Kidney (tissue), 14 donors: ENCODE data around the gene GRIA1. TPM values are rescaled to one million over a fixed set of nuclear protein-coding genes. Genes with fewer than 3 reads are reported as not detected.

Source experiments
- DNase-seq, 5 donors: peaks; one replicate each; pipeline ENCODE4 v3.0.0-alpha.2; 2013 to 2020
- FAIRE-seq: peaks from 2 replicates; lab custom pipeline; 2012; peaks lifted over from hg19 to GRCh38; lab: Jason Lieb, UNC
- H3K27ac ChIP-seq, 2 donors: one replicate each; pipeline ENCODE4 v1.7.0; 2013; ENCODE audit warnings: low read depth in 2 of 2, low read length in 2 of 2, inconsistent platforms in 1 of 2
- H3K27me3 ChIP-seq: one replicate; pipeline ENCODE4 v1.7.1; 2013; ENCODE audit warnings: low read length, inconsistent platforms; ENCODE audit not compliant: control insufficient read depth, insufficient read depth
- H3K36me3 ChIP-seq, 3 donors: one replicate each; pipeline versions ENCODE4 v1.7.0 to v1.7.1; 2013; ENCODE audit warnings: low read length in 3 of 3, control low read depth in 1 of 3, inconsistent platforms in 1 of 3; ENCODE audit not compliant: insufficient read depth in 3 of 3, control insufficient read depth in 2 of 3
- H3K4me1 ChIP-seq, 3 donors: one replicate each; pipeline versions ENCODE4 v1.7.0 to v1.7.1; 2013; ENCODE audit warnings: low read length in 3 of 3, inconsistent platforms in 1 of 3, low read depth in 1 of 3; ENCODE audit not compliant: control insufficient read depth in 2 of 3, insufficient read depth in 2 of 3
- H3K4me3 ChIP-seq, 3 donors: one replicate each; pipeline versions ENCODE4 v1.7.0 to v1.8.1; 2013; ENCODE audit warnings: low read length in 3 of 3, control low read depth in 1 of 3, inconsistent platforms in 1 of 3
- H3K9ac ChIP-seq, 3 donors: one replicate each; pipeline versions ENCODE4 v1.7.0 to v1.7.1; 2013; ENCODE audit warnings: low read length in 3 of 3, control low read depth in 1 of 3, inconsistent platforms in 1 of 3
- H3K9me3 ChIP-seq, 3 donors: one replicate each; pipeline versions ENCODE4 v1.7.0 to v1.7.1; 2013; ENCODE audit warnings: low read length in 3 of 3, control low read depth in 1 of 3, inconsistent platforms in 1 of 3; ENCODE audit not compliant: control insufficient read depth in 2 of 3, insufficient read depth in 1 of 3
- intact Hi-C: fragments of 100-400 bp; cut with DNase I; formaldehyde crosslinking; loops from one replicate; pipeline ENCODE4 v1.11.1; 2022
- polyA plus RNA-seq: library from polyadenylated mRNA; stranded (reverse); fragments of 350-450 nt; fragmentation: Illumina TruSeq; extraction: RNeasy Lipid Tissue Mini Kit (QIAGEN cat#74804); gene quantifications from one replicate; pipeline ENCODE4 v1.2.3, GENCODE V29; 2014; ENCODE audit warnings: low read depth, low replicate concordance; ENCODE audit not compliant: insufficient read depth
- total RNA-seq: library from RNA; stranded (reverse); fragmentation: NEBNext Ultra II Directional; extraction: Animal tissue kit (Norgen Biotek cat#: 25700); gene quantifications from one replicate; pipeline ENCODE4 v1.2.1, GENCODE V29; 2021
- TF ChIP-seq, protein P1 (sequence below): IDR thresholded peaks from 3 replicates; pipeline ENCODE4 v1.5.1; 2012; ENCODE audit warnings: mild to moderate bottlenecking, moderate library complexity, borderline replicate concordance; ENCODE audit not compliant: insufficient read depth; ENCODE audit errors: extremely low read depth
- donor health status: control.
- donor health status: control.
- donor health status: control.
- donor health status: control.
- donor health status: control.
- donor health status: DM: yes; HTN: yes; CAD: no.
- donor health status: Normal renal cell carcinoma (clear cell type).

Gene GRIA1
- total and polyA plus RNA-seq, 2 donors from 2014 or later = 0.50 TPM; not detected in 1

GRCh38 chr5:153629027-153629895, 138.8 kb downstream of the GRIA1 start:
- intact Hi-C loops = no loop called here
- Histone ChIP-seq H3K4me3 (no peak overlapping the region), H3K27me3 (no peaks in the 10 kb centered on the region), H3K36me3 (no peaks in the 10 kb centered on the region), H3K9ac (no peak overlapping the region), H3K9me3 (no peaks in the 10 kb centered on the region), H3K4me1 (no peaks in the 10 kb centered on the region), H3K27ac (no peak overlapping the region)
- DNase-seq = peak in 4 of 5 donors; percentile 20 to 86 (median 38)
- TF ChIP-seq, protein P1, sequence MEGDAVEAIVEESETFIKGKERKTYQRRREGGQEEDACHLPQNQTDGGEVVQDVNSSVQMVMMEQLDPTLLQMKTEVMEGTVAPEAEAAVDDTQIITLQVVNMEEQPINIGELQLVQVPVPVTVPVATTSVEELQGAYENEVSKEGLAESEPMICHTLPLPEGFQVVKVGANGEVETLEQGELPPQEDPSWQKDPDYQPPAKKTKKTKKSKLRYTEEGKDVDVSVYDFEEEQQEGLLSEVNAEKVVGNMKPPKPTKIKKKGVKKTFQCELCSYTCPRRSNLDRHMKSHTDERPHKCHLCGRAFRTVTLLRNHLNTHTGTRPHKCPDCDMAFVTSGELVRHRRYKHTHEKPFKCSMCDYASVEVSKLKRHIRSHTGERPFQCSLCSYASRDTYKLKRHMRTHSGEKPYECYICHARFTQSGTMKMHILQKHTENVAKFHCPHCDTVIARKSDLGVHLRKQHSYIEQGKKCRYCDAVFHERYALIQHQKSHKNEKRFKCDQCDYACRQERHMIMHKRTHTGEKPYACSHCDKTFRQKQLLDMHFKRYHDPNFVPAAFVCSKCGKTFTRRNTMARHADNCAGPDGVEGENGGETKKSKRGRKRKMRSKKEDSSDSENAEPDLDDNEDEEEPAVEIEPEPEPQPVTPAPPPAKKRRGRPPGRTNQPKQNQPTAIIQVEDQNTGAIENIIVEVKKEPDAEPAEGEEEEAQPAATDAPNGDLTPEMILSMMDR = no peak
- FAIRE-seq = no peak

DNA sequence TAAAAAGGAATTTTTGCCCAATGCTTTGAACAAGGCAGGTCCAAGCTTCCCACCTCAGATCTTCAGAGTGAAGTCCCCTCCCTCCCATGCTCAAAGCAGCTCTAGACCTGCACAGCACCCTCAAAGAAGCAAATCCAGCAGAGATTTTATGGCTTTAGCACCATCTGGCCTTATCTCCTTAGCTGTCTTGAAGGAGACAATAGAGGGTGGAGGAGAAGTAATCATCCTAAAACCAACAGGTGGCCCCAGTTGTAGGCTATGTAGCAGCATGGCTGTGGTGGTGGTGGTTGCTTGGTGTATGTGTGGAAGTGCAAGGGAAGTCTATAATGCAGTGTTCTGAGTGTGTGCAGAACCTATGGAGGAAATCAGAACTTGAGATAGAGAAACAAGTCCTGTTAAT, 140.1 kb downstream of the GRIA1 start:
- FAIRE-seq = no peak

GRCh38 chr5:153632748-153633290, 142.3 kb downstream of the GRIA1 start:
- intact Hi-C loops = no loop called here
- FAIRE-seq = no peak
- TF ChIP-seq, protein P1 = no peak
- Histone ChIP-seq H3K27me3 (no peaks in the 10 kb centered on the region), H3K36me3 (no peaks in the 10 kb centered on the region), H3K4me3 (no peak overlapping the region), H3K27ac (no peak overlapping the region), H3K9ac (no peak overlapping the region), H3K9me3 (no peaks in the 10 kb centered on the region), H3K4me1 (no peaks in the 10 kb centered on the region)
- DNase-seq = no peak

More for the DNA sequence above, 140.1 kb downstream of the GRIA1 start:
- Histone ChIP-seq H3K27ac (no peak overlapping the region), H3K9me3 (no peaks in the 10 kb centered on the region), H3K36me3 (no peaks in the 10 kb centered on the region), H3K4me1 (no peaks in the 10 kb centered on the region), H3K27me3 (no peaks in the 10 kb centered on the region), H3K9ac (no peak overlapping the region), H3K4me3 (no peak overlapping the region)
- intact Hi-C loops = no loop called here
- DNase-seq = no peak
- TF ChIP-seq, protein P1 = no peak
